Muscle of leg (tissue), 11 donors: ENCODE data around the gene INO80E. TPM values are rescaled to one million over a fixed set of nuclear protein-coding genes. Genes with fewer than 3 reads are reported as not detected.
A peak's percentile ranks its signal among the peaks of the same experiment; 100 is the strongest.

ENCODE experiments used
- DNase-seq: peaks from one replicate; pipeline ENCODE4 v3.0.0; 2013
- H3K27ac ChIP-seq: one replicate; pipeline ENCODE4 v1.5.1; 2013; ENCODE audit warnings: mild to moderate bottlenecking, low read length, control low read depth
- H3K27me3 ChIP-seq: one replicate; pipeline ENCODE4 v1.6.1; 2013; ENCODE audit warnings: low read length; ENCODE audit not compliant: control insufficient read depth, insufficient read depth
- H3K36me3 ChIP-seq: one replicate; pipeline ENCODE4 v1.6.1; 2013; ENCODE audit warnings: low read length; ENCODE audit not compliant: control insufficient read depth, insufficient read depth
- H3K4me1 ChIP-seq: one replicate; pipeline ENCODE4 v1.6.1; 2013; ENCODE audit warnings: low read length; ENCODE audit not compliant: control insufficient read depth, insufficient read depth
- H3K4me3 ChIP-seq: one replicate; pipeline ENCODE4 v1.5.1; 2013; ENCODE audit warnings: low read length, control low read depth
- H3K9me3 ChIP-seq: replicated peaks from 2 replicates; pipeline ENCODE4 v1.6.1; 2013; ENCODE audit warnings: low read depth, low read length; ENCODE audit not compliant: control insufficient read depth
- WGBS: methylation state at CpG from one replicate; pipeline ENCODE4 v1.1.5; 2013; ENCODE audit warnings: missing lambda C conversion rate; ENCODE audit not compliant: insufficient coverage; 5-methylcytosine and 5-hydroxymethylcytosine counted together
- polyA plus RNA-seq, 8 donors: library from polyadenylated mRNA; unstranded; fragments of 120-200 nt; gene quantifications; one replicate each; pipeline versions ENCODE4 v1.2.1 to v1.2.3, GENCODE V29; 2013; ENCODE audit warnings: inconsistent platforms in 1 of 8, low replicate concordance in 1 of 8; ENCODE audit not compliant: insufficient read length in 8 of 8, insufficient read depth in 1 of 8
- total RNA-seq: library from RNA; stranded (reverse); fragments of 120-200 nt; gene quantifications from one replicate; pipeline ENCODE4 v1.2.4, GENCODE V29; 2013

The INO80E gene
- total and polyA plus RNA-seq, 9 donors, result 29.5 to 41.8 (median 36.3) TPM

DNA sequence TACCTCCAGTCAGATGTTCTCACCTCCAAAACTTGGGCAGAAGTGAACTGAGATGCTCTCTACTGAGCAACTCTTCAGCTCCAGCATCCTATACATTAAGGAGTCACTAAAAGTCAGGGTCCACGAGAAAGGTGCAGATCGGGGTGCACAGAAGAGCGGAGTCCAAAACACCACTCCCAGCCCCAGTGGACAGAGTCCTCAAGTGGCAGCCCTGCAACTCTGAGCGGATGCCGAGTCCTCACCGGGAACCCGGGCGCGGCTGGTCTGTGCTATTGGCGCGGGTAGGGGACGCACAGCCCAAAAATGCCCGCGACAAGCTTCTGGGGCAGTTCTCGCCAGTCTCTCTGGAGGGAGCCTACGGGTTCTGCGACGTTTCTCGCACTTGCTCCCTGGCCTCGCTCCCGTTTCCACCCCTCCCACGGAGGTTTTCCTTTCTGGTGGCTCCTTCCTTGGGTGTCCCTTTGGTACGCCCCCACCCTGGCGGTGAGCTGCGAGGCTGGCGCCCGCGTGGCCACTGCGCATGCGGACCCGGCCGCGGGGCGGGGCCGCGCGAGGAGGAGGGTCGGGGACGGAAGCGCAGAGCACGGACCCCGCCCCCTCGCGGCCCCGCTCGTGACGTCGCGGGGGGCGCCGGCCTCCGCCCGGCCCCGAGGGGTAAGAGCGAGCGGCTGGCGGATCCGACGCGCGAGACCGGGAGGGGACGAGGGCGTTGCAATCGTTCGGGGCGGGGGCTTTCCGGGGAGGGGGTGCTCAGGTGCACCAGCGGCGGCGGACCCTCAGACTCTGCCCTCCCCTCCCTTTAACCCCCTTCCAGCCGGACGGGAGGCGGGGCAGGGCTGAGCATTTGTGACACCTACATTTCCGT, 34.3 kb upstream of the INO80E start, which contains the start of gene TMEM219:
Gene TMEM219 (plus strand): TSS at position 601 of the 865 bp plus-strand sequence. CDS start 1,065 bp downstream, outside the sequence.
- no peaks in the 10 kb centered on the region for H3K27me3 ChIP-seq
- H3K27ac ChIP-seq, result peak within 1 kb of the TSS; percentile 82
- peak within 1 kb of the TSS; percentile 66 for H3K4me3 ChIP-seq
- WGBS, result 1% methylated on average over 56 of the region's 75 CpGs
- peaks cover 3% of the 10 kb centered on the region for H3K36me3 ChIP-seq
- peaks cover 11% of the 10 kb centered on the region for H3K4me1 ChIP-seq
- peak; percentile 96 for DNase-seq
- H3K9me3 ChIP-seq, result no peaks in the 10 kb centered on the region

DNA sequence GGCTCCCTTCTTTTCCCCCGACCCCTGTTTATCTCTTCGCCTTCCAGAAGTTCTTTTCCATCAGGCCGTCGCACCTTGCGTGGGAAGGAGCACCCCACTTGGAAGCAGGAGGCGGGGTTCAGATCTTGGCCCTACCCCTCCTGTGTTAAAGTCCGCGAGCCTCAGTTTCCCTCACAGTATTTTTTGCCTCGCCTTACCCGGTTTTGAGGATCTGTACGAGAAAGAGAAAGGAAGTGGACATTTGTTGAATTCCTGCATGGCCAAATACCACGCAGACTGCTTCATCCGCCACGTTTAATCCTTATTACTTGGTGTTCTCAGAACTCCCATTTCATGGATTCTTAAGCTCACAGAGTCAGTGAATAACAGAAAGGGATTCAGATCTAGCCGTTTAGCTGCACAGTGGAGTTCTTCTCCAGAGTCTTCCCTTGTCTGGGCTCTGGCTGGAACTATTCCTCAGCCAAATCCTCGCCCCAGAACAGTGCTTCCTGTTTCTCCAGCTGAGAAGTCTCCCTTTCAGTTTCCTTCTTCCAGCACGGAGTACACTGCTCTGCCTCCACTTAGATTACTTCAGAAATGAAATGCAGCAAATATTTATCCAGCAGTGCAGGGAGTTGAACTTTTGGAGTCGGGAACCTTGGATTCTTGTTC, 33.6 kb upstream of the INO80E start:
- Histone ChIP-seq H3K9me3 (no peaks in the 10 kb centered on the region), H3K27ac (peak overlapping the region; percentile 82), H3K4me1 (peaks cover 11% of the 10 kb centered on the region), H3K36me3 (peaks cover 6% of the 10 kb centered on the region), H3K27me3 (no peaks in the 10 kb centered on the region), H3K4me3 (peak overlapping the region; percentile 64)
- peak; percentile 80 for DNase-seq
- 0% methylated on average over 10 of the region's 18 CpGs for WGBS

DNA sequence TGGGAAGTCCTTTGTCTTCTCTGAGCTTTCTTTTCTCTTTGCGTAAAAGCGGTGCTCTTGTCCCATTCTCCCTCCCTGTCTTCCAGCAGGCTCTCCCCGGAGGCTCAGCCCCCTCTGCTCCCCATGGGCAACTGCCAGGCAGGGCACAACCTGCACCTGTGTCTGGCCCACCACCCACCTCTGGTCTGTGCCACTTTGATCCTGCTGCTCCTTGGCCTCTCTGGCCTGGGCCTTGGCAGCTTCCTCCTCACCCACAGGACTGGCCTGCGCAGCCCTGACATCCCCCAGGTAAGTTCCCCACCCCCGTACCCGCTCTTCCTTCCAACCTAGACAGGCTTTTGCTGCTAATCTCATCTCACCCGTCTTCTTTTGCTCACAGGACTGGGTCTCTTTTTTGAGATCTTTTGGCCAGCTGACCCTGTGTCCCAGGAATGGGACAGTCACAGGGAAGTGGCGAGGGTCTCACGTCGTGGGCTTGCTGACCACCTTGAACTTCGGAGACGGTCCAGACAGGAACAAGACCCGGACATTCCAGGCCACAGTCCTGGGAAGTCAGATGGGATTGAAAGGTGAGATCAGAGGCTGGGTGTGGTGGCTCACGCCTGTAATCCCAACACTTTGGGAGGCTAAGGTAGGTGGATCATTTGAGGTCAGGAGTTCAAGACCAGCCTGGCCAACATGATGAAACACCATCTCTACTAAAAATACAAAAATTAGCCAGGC, 32.9 kb upstream of the INO80E start:
- 87% methylated on average over 12 of the region's 14 CpGs for WGBS

GRCh38 chr16:29968205-29968604, 27.8 kb upstream of the INO80E start:
- DNase-seq, result no peak
- Histone ChIP-seq H3K36me3 (peaks cover 29% of the 10 kb centered on the region), H3K27ac (no peak overlapping the region), H3K4me1 (peaks cover 3% of the 10 kb centered on the region), H3K27me3 (no peaks in the 10 kb centered on the region), H3K9me3 (peaks cover 4% of the 10 kb centered on the region), H3K4me3 (no peak overlapping the region)
- WGBS, result 82% methylated on average over 2 of the region's 4 CpGs

More for the DNA sequence above, 32.9 kb upstream of the INO80E start:
- H3K27me3 ChIP-seq, result no peaks in the 10 kb centered on the region
- DNase-seq, result no peak
- peaks cover 11% of the 10 kb centered on the region for H3K36me3 ChIP-seq
- H3K4me3 ChIP-seq, result peak overlapping the region; percentile 64
- H3K27ac ChIP-seq, result peak overlapping the region; percentile 82
- H3K9me3 ChIP-seq, result no peaks in the 10 kb centered on the region
- H3K4me1 ChIP-seq, result peaks cover 11% of the 10 kb centered on the region

DNA sequence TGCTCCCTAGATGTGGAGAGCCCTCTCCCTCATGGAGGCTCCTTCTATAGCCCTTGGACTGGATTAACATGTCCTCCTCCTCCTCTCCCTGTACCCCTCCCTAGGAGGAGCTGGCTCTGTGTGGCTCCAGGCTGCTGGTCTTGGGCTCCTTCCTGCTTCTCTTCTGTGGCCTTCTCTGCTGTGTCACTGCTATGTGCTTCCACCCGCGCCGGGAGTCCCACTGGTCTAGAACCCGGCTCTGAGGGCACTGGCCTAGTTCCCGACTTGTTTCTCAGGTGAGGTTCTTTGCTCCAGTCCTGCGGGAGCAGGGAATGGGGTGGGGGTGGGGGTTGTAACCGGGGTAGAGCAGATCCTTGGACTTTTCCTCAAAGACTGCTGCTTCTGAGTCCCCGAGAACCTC, 24.7 kb upstream of the INO80E start:
- Histone ChIP-seq H3K9me3 (peaks cover 5% of the 10 kb centered on the region), H3K36me3 (peaks cover 26% of the 10 kb centered on the region), H3K27me3 (no peaks in the 10 kb centered on the region), H3K27ac (no peak overlapping the region), H3K4me1 (peaks cover 23% of the 10 kb centered on the region), H3K4me3 (no peak overlapping the region)
- no CpG with 5 or more reads among the region's 8 CpGs for WGBS
- no peak for DNase-seq

DNA sequence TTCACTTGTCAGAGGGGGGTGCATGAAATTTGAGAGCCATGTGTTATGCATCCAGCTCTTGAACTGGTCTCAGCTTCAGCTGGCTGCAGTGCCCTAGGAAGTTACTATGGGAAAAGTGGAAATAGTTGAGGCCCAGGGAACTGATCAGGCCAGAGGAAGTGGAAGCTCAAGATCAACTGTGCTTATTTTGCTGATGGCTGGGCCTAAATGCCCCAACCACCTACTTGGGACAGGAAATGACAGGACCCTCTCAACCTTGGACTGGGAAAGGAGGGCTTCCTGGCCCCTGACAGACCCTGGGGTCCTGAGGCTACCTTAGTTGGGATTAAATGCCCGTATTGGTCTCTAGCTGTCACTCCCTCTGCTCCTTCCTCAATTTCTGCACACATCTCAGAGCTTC, 23.5 kb upstream of the INO80E start:
- H3K27ac ChIP-seq, result no peak overlapping the region
- peaks cover 24% of the 10 kb centered on the region for H3K36me3 ChIP-seq
- WGBS, result 100% methylated on average over 1 of the region's 1 CpG

DNA sequence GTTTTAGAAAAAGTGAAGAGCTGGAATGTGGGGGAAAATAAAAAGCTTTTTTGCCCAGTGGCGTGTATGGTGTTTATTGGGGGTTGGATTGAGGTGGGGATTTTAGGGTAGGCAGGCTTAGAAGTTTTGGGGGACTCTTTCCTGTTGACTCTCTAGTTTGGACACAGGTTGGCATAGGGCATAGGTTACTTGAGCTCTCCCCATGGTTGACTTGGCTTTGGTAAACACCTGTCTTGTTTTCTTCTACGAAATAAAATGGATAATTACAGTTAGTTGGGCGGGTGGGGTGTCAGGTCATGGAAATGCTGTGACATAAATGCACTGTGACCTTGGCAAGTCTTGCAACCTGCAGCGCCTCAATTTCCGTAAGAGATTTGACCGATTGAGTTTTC, 23.1 kb upstream of the INO80E start:
- Histone ChIP-seq H3K27ac (peak overlapping the region; percentile 60), H3K27me3 (no peaks in the 10 kb centered on the region), H3K4me3 (no peak overlapping the region), H3K9me3 (peaks cover 5% of the 10 kb centered on the region), H3K36me3 (peaks cover 26% of the 10 kb centered on the region), H3K4me1 (peaks cover 38% of the 10 kb centered on the region)
- 53% methylated on average over 6 of the region's 6 CpGs for WGBS
- no peak for DNase-seq

More for the DNA sequence above, 23.5 kb upstream of the INO80E start:
- peaks cover 5% of the 10 kb centered on the region for H3K9me3 ChIP-seq
- no peak for DNase-seq
- H3K4me3 ChIP-seq, result no peak overlapping the region
- peaks cover 35% of the 10 kb centered on the region for H3K4me1 ChIP-seq
- no peaks in the 10 kb centered on the region for H3K27me3 ChIP-seq

- under 1% methylated on average over 67 of the region's 75 CpGs for whole genome bisulfite sequencing
- Histone ChIP-seq H3K4me1 (peaks cover 43% of the 10 kb centered on the region), H3K27me3 (no peaks in the 10 kb centered on the region), H3K9me3 (peaks cover 5% of the 10 kb centered on the region), H3K36me3 (peaks cover 30% of the 10 kb centered on the region), H3K27ac (peak within 1 kb of the TSS; percentile 97), H3K4me3 (peak within 1 kb of the TSS; percentile 100)
- DNase-seq, result peak; percentile 100
These were observed 22.4 kb upstream of the INO80E start, which contains the start of gene TAOK2 for GRCh38 chr16:29973384-29974246. TAOK2 (plus strand) TSS chr16:29973868; CDS start chr16:29977773, 3,905 bp downstream.
